NT2/D1 (cell line): Measurements from ENCODE around the gene SH3D19.

ENCODE experiments used
- SUZ12 ChIP-seq: IDR thresholded peaks from 2 replicates; pipeline ENCODE4 v1.6.1; 2011; ENCODE audit not compliant: insufficient read length, insufficient read depth; ENCODE audit errors: extremely low read depth
- YY1 ChIP-seq: IDR thresholded peaks from 2 replicates; pipeline ENCODE4 v1.6.1; 2011; ENCODE audit not compliant: insufficient read length, insufficient read depth
- ZNF274 ChIP-seq: IDR thresholded peaks from 2 replicates; pipeline ENCODE4 v1.6.1; 2011; ENCODE audit warnings: mild to moderate bottlenecking, low read depth, low read length

DNA sequence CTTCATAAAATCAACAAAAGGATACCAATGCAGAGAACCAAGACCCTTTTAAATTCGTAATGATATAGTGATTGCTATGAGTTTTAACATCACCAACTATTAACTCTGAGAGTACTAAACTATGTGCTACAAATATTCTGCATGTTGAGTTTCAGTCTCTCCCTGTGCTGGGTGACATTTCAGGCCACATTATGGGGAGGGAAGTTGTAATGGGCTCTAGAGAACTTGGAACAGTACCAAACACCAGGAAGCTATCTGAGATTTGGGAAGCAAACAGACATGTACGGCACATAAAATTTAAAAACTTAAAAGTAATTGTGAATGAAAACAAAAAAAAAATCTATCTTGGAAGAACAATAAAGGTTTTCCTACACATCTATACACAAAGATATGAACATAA, 108.1 kb downstream of the SH3D19 start:
- TF ChIP-seq ZNF274: no peak
- no peak for TF ChIP-seq SUZ12
- TF ChIP-seq YY1: no peak
